SK-N-SH treated with all-trans-retinoic acid at 6 μM for 48 hours (cell line): ENCODE data around the gene PRDM10.

ENCODE experiments used
- ZFP30 ChIP-seq: fragments of 450-650 bp; formaldehyde crosslinking; IDR thresholded peaks from 2 replicates; pipeline ENCODE4 v1.5.0; 2022; ENCODE audit warnings: mild to moderate bottlenecking, moderate library complexity
- ZNF565 ChIP-seq: fragments of 450-650 bp; formaldehyde crosslinking; conservative IDR thresholded peaks from 2 replicates; pipeline ENCODE4 v1.5.0; 2020; ENCODE audit warnings: low read depth, mild to moderate bottlenecking, moderate library complexity

GRCh38 chr11:129896062-129896461, 106.6 kb downstream of the PRDM10 start:
- TF ChIP-seq ZNF565 (CRISPR knock-in tag) = no peak
- no peak for TF ChIP-seq ZFP30
